Measurements from ENCODE around the gene DUSP14.

DUSP14 gene

GRCh38 chr17:37523715-37524219 is 34.1 kb downstream of the DUSP14 start:
- Histone ChIP-seq H3K9ac (no peak overlapping the region), H3K36me3 (ENCODE audit: control insufficient read depth, insufficient read depth, low read length) (no peaks in the 10 kb centered on the region), H3K27ac (no peak overlapping the region), H3K4me3 (ENCODE audit: low read depth, low read length) (no peak overlapping the region), H3K4me2 (ENCODE audit: low read length) (no peak overlapping the region), H3K9me3 (ENCODE audit: control insufficient read depth, low read length) (no peaks in the 10 kb centered on the region), H3K27me3 (ENCODE audit: control insufficient read depth, insufficient read depth, low read length) (no peaks in the 10 kb centered on the region), H3K4me1 (no peaks in the 10 kb centered on the region), H2AFZ (no peak overlapping the region), H3K79me2 (no peaks in the 10 kb centered on the region)
- TF ChIP-seq CTCF (IDR thresholded peaks at IDR 0.05) = no peak

DNA sequence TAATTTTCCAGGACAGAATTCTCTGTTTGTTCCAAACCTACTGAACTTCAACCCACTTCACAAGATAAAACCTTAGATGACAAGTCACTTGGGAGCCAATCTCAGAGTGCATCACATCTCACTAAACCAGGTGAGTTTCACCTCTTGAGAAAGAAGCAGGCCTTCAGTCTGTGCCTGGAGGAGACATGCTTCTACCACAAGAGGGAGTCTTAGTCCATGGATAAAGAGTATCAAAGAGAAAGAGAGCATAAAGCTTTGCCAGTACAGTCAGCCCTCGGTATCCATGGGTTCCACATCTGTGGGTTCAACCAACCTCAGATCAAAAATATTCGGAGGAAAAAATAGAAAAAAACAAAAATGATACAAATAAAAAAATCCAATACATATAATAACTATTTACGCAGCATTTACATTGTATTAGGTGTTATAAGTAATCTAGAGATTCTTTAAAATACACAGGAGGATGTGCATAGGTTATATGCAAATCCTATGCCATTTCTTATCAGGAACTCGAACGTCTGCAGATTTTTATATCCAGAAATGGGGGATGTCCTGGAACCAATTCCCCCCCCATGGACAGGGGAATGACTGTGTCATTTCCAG is 37.7 kb downstream of the DUSP14 start:
- Histone ChIP-seq H3K79me2 (no peaks in the 10 kb centered on the region), H3K27me3 (ENCODE audit: control insufficient read depth, insufficient read depth, low read length) (no peaks in the 10 kb centered on the region), H3K36me3 (ENCODE audit: control insufficient read depth, insufficient read depth, low read length) (no peaks in the 10 kb centered on the region), H3K27ac (no peak overlapping the region), H3K4me2 (ENCODE audit: low read length) (no peak overlapping the region), H3K9me3 (ENCODE audit: control insufficient read depth, low read length) (no peaks in the 10 kb centered on the region), H3K9ac (no peak overlapping the region), H3K4me3 (ENCODE audit: low read depth, low read length) (no peak overlapping the region), H2AFZ (no peak overlapping the region), H3K4me1 (no peaks in the 10 kb centered on the region)
- peak; percentile 56 for TF ChIP-seq CTCF (IDR thresholded peaks at IDR 0.05)

DNA sequence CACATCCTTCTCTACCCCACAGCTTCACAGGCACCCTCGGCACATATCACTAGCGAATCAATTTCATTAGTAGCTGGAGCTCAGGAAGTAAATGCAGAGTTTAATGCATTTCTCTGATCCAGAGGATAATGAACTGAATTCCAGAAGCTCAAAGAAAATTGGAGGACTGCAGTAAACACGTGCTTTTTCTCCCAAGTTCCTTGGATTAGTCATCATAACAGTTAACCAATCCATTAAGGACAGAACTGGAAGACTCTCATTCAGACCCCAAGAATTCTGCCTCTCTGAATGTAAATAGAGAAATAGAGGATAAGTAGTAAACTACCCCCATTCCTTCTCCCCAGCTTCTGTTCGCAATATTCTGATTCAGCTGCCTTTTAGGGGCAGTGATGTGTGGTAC is 40.7 kb downstream of the DUSP14 start:
- Histone ChIP-seq H2AFZ (no peak overlapping the region), H3K79me2 (no peaks in the 10 kb centered on the region), H3K9me3 (ENCODE audit: control insufficient read depth, low read length) (no peaks in the 10 kb centered on the region), H3K27me3 (ENCODE audit: control insufficient read depth, insufficient read depth, low read length) (no peaks in the 10 kb centered on the region), H3K9ac (no peak overlapping the region), H3K27ac (no peak overlapping the region), H3K4me3 (ENCODE audit: low read depth, low read length) (no peak overlapping the region), H3K4me1 (no peaks in the 10 kb centered on the region), H3K4me2 (ENCODE audit: low read length) (no peak overlapping the region), H3K36me3 (ENCODE audit: control insufficient read depth, insufficient read depth, low read length) (no peaks in the 10 kb centered on the region)
- no peak for TF ChIP-seq CTCF (IDR thresholded peaks at IDR 0.05)

DNA sequence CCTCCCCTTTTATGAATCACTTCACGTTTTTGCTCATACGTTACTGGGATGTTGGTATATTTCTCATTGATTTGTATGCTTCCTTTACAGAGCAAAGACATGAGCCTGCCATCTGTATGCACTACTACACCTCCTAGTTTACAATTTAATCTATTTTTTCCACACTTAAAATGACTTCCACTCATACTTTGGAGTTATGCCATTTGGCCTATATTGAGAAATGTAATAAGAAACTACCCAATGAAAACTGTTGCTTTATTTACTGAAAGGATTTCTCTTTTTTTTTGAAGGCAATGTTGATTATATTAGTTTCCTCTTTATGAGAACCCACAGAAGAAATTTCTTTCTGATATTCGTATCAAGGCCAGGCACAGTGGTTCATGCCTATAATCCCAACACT is 43.1 kb downstream of the DUSP14 start:
- Histone ChIP-seq H3K9me3 (ENCODE audit: control insufficient read depth, low read length) (no peaks in the 10 kb centered on the region), H3K4me2 (ENCODE audit: low read length) (no peak overlapping the region), H3K27ac (no peak overlapping the region), H3K4me3 (ENCODE audit: low read depth, low read length) (no peak overlapping the region), H3K9ac (no peak overlapping the region), H3K27me3 (ENCODE audit: control insufficient read depth, insufficient read depth, low read length) (no peaks in the 10 kb centered on the region), H3K4me1 (no peaks in the 10 kb centered on the region), H3K36me3 (ENCODE audit: control insufficient read depth, insufficient read depth, low read length) (no peaks in the 10 kb centered on the region), H2AFZ (no peak overlapping the region), H3K79me2 (no peaks in the 10 kb centered on the region)
- TF ChIP-seq CTCF (IDR thresholded peaks at IDR 0.05) = no peak

DNA sequence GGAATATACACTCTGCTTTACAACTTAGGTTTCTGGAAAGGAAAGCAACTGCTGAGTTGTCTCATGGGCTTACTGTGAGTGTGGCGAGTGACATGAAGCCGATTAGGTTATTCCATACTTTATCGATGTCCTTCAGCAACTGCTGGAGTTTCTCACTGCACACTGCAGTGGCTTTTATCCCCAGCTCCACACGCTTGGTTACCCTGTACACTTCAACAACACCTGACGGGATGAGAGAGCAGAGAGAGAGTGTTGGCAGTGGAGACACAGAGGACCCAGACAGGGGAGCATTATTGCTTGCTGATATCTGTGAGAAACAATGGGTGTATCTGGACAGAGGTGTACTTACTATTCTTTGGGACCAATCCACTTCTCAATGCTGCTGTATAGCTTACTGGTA is 46.2 kb downstream of the DUSP14 start:
- no peak overlapping the region for H3K27ac ChIP-seq
- H3K9ac ChIP-seq = no peak overlapping the region
- H3K4me3 ChIP-seq (ENCODE audit: low read depth, low read length) = no peak overlapping the region
- H3K4me2 ChIP-seq (ENCODE audit: low read length) = no peak overlapping the region
- no peaks in the 10 kb centered on the region for H3K4me1 ChIP-seq
- H3K79me2 ChIP-seq = no peaks in the 10 kb centered on the region
- no peak overlapping the region for H2AFZ ChIP-seq
- no peaks in the 10 kb centered on the region for H3K27me3 ChIP-seq (ENCODE audit: control insufficient read depth, insufficient read depth, low read length)
- no peaks in the 10 kb centered on the region for H3K9me3 ChIP-seq (ENCODE audit: control insufficient read depth, low read length)
- no peaks in the 10 kb centered on the region for H3K36me3 ChIP-seq (ENCODE audit: control insufficient read depth, insufficient read depth, low read length)
- TF ChIP-seq CTCF (IDR thresholded peaks at IDR 0.05) = no peak

All from parathyroid adenoma (tissue), 2 donors.